HepG2 (cell line): ENCODE data around the gene ANKRD39. TPM values are rescaled to one million over a fixed set of nuclear protein-coding genes. Genes with fewer than 3 reads are reported as not detected.

Experiments used
- FOXA1 ChIP-seq, 2 experiments: fragments of 450-650 bp in 1 of 2; sonication (generic) in 1 of 2; formaldehyde crosslinking in 1 of 2; IDR thresholded peaks; 2 replicates each; pipeline versions ENCODE4 v1.4.0 to v1.6.1; 2016 to 2020; ENCODE audit warnings: missing genetic modification reagents in 1 of 2
- NFE2L1 ChIP-seq: sonication (generic); formaldehyde crosslinking; IDR thresholded peaks from 2 replicates; pipeline ENCODE4 v1.4.0; 2020; ENCODE audit warnings: missing genetic modification reagents, mild to moderate bottlenecking, borderline replicate concordance
- SYNCRIP ChIP-seq: fragments of 200-400 bp; formaldehyde crosslinking; IDR thresholded peaks from 2 replicates; pipeline ENCODE4 v1.6.1; 2018; ENCODE audit warnings: mild to moderate bottlenecking, low read depth, low read length; ENCODE audit not compliant: insufficient read depth
- TBL1XR1 ChIP-seq: fragments of 150-350 bp; IDR thresholded peaks from 2 replicates; pipeline ENCODE4 v1.6.1; 2014; ENCODE audit warnings: borderline replicate concordance, low read length; ENCODE audit not compliant: partially characterized antibody
- TEAD2 ChIP-seq: sonication (generic); formaldehyde crosslinking; IDR thresholded peaks from 2 replicates; pipeline ENCODE4 v1.9.0; 2021; ENCODE audit warnings: missing genetic modification reagents
- ZFYVE20 ChIP-seq: sonication (generic); formaldehyde crosslinking; IDR thresholded peaks from 2 replicates; pipeline ENCODE4 v1.8.0; 2023; ENCODE audit warnings: low read depth, mild to moderate bottlenecking, moderate library complexity, missing genetic modification reagents, borderline replicate concordance
- ZNF160 ChIP-seq: sonication (generic); formaldehyde crosslinking; IDR thresholded peaks from 2 replicates; pipeline ENCODE4 v1.8.0; 2022; ENCODE audit warnings: mild to moderate bottlenecking, inconsistent platforms, missing genetic modification reagents
- ZNF33B ChIP-seq: sonication (generic); formaldehyde crosslinking; IDR thresholded peaks from 2 replicates; pipeline ENCODE4 v1.5.1; 2020; ENCODE audit warnings: mild to moderate bottlenecking, missing genetic modification reagents
- ZNF563 ChIP-seq: sonication (generic); formaldehyde crosslinking; IDR thresholded peaks from 2 replicates; pipeline ENCODE4 v1.8.0; 2022; ENCODE audit warnings: mild to moderate bottlenecking, moderate library complexity, missing genetic modification reagents
- ZSCAN29 ChIP-seq: sonication (generic); formaldehyde crosslinking; conservative IDR thresholded peaks from 2 replicates; pipeline ENCODE4 v1.4.0; 2020; ENCODE audit warnings: mild to moderate bottlenecking, missing genetic modification reagents
- ZSCAN31 ChIP-seq: sonication (generic); formaldehyde crosslinking; IDR thresholded peaks from 2 replicates; pipeline ENCODE4 v1.5.0; 2020; ENCODE audit warnings: low read depth, mild to moderate bottlenecking, missing genetic modification reagents
- polyA plus RNA-seq, 8 experiments: library from polyadenylated mRNA; depleted of rRNA in 3 of 8; stranded (reverse) in 7 of 8; unstranded in 1 of 8; fragments of >200 nt; fragmentation: Illumina TruSeq in 4 of 8; extraction: Trizol in 4 of 8; gene quantifications; 2 replicates each; pipeline versions ENCODE4 v1.2.1 to v1.2.3, GENCODE V29; 2011 to 2016; ENCODE audit warnings: low read depth in 4 of 8, missing spikeins in 1 of 8, mixed read lengths in 1 of 8; ENCODE audit not compliant: insufficient read depth in 1 of 8
- total RNA-seq, 5 experiments: library from RNA; depleted of rRNA; stranded (reverse); fragments of >200 nt; fragmentation: Illumina TruSeq; extraction: Trizol; gene quantifications; 2 replicates each; pipeline ENCODE4 v1.2.3, GENCODE V29; 2016; ENCODE audit warnings: low read depth in 1 of 5
- TF ChIP-seq, protein P1 (sequence below): conservative IDR thresholded peaks from 2 replicates; pipeline ENCODE4 v1.6.1; 2018; ENCODE audit warnings: missing genetic modification reagents
- TF ChIP-seq, protein P2 (sequence below): sonication (generic); formaldehyde crosslinking; IDR thresholded peaks from 2 replicates; pipeline ENCODE4 v1.8.1; 2023; ENCODE audit warnings: missing genetic modification reagents, inconsistent platforms, borderline replicate concordance
- TF ChIP-seq, protein P3 (sequence below): sonication (generic); formaldehyde crosslinking; IDR thresholded peaks from 2 replicates; pipeline ENCODE4 v1.4.0; 2020; ENCODE audit warnings: mild to moderate bottlenecking, missing genetic modification reagents
- TF ChIP-seq, protein P4 (sequence below): sonication (generic); formaldehyde crosslinking; IDR thresholded peaks from 2 replicates; pipeline ENCODE4 v1.4.0; 2020; ENCODE audit warnings: missing genetic modification reagents
- TF ChIP-seq, protein P5 (sequence below): sonication (generic); formaldehyde crosslinking; IDR thresholded peaks from 2 replicates; pipeline ENCODE4 v1.4.0; 2020; ENCODE audit warnings: mild to moderate bottlenecking, missing genetic modification reagents

Gene ANKRD39
- total and polyA plus RNA-seq, 2 of the 13 experiments (the other 11 are each of a cell fraction or from before 2014, with no cell fraction given): 23.2 to 24.8 TPM

DNA sequence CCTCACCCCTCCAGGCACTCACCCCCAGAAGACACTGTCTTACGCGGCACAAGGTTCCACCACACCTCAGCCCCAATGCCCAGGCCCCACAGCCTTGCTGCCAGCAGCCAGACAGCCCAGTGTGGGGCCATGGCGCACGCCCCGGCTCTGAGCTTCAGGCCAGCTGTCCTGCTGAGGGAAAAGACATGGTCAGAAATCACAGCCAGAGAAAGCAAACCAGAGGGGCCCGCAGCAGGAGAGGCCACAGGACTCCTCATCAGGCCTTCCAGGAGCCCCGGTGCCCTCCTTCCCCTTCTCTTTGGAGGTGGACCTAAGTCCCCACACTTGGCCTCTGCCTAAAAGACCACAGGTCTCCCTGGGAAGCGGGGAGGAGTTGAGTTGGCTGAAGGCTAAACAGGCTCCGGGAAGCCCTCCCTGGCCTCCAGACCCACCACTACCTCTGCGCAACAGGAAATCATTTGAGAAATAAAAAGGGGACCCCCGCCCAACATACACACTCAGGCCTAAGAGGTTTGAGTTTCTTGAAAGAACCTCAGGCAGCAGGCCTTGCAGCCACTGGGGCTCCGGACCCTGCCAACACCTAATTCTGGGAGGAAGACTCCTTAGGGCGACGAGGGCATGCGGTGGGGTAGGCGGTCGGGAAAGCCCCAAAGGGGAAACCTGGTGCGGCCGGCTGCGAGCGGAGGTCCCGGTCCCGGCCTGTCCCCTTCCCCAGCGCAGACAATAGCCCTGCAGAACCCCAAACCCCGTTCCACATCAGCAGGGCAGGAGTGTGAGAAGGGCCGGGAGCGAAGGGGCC, 10.1 kb upstream of the ANKRD39 start (continued):
- TF ChIP-seq ZSCAN31 (CRISPR knock-in tag) (peak; percentile 69; the same call in 1 of the 2 replicates), SYNCRIP (no peak), ZSCAN29 (CRISPR knock-in tag) (no peak), ZNF563 (peak; percentile 19; the same call in 1 of the 2 replicates), ZNF33B (no peak), TEAD2 (CRISPR knock-in tag) (no peak), ZFYVE20 (CRISPR knock-in tag) (no peak), TBL1XR1 (no peak), NFE2L1 (no peak), ZNF160 (CRISPR knock-in tag) (0 out of 2 replicates have a peak, but pooled peaks have one; percentile 27), FOXA1 (IDR thresholded peaks at IDR 0.05) (no peak), FOXA1 (CRISPR knock-in tag; IDR thresholded peaks at IDR 0.05) (no peak)
- TF ChIP-seq, protein P1, sequence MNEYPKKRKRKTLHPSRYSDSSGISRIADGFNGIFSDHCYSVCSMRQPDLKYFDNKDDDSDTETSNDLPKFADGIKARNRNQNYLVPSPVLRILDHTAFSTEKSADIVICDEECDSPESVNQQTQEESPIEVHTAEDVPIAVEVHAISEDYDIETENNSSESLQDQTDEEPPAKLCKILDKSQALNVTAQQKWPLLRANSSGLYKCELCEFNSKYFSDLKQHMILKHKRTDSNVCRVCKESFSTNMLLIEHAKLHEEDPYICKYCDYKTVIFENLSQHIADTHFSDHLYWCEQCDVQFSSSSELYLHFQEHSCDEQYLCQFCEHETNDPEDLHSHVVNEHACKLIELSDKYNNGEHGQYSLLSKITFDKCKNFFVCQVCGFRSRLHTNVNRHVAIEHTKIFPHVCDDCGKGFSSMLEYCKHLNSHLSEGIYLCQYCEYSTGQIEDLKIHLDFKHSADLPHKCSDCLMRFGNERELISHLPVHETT: no peak
- TF ChIP-seq, protein P2, sequence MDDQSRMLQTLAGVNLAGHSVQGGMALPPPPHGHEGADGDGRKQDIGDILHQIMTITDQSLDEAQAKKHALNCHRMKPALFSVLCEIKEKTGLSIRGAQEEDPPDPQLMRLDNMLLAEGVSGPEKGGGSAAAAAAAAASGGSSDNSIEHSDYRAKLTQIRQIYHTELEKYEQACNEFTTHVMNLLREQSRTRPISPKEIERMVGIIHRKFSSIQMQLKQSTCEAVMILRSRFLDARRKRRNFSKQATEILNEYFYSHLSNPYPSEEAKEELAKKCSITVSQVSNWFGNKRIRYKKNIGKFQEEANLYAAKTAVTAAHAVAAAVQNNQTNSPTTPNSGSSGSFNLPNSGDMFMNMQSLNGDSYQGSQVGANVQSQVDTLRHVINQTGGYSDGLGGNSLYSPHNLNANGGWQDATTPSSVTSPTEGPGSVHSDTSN: no peak; the same call in 1 of the 2 replicates
- TF ChIP-seq, protein P3, sequence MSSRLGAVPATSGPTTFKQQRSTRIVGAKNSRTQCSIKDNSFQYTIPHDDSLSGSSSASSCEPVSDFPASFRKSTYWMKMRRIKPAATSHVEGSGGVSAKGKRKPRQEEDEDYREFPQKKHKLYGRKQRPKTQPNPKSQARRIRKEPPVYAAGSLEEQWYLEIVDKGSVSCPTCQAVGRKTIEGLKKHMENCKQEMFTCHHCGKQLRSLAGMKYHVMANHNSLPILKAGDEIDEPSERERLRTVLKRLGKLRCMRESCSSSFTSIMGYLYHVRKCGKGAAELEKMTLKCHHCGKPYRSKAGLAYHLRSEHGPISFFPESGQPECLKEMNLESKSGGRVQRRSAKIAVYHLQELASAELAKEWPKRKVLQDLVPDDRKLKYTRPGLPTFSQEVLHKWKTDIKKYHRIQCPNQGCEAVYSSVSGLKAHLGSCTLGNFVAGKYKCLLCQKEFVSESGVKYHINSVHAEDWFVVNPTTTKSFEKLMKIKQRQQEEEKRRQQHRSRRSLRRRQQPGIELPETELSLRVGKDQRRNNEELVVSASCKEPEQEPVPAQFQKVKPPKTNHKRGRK (CRISPR knock-in tag): no peak
- TF ChIP-seq, protein P4, sequence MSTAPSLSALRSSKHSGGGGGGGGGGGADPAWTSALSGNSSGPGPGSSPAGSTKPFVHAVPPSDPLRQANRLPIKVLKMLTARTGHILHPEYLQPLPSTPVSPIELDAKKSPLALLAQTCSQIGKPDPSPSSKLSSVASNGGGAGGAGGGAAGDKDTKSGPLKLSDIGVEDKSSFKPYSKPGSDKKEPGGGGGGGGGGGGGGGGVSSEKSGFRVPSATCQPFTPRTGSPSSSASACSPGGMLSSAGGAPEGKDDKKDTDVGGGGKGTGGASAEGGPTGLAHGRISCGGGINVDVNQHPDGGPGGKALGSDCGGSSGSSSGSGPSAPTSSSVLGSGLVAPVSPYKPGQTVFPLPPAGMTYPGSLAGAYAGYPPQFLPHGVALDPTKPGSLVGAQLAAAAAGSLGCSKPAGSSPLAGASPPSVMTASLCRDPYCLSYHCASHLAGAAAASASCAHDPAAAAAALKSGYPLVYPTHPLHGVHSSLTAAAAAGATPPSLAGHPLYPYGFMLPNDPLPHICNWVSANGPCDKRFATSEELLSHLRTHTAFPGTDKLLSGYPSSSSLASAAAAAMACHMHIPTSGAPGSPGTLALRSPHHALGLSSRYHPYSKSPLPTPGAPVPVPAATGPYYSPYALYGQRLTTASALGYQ (CRISPR knock-in tag): 0 out of 2 replicates have a peak, but pooled peaks have one; percentile 53
- TF ChIP-seq, protein P5, sequence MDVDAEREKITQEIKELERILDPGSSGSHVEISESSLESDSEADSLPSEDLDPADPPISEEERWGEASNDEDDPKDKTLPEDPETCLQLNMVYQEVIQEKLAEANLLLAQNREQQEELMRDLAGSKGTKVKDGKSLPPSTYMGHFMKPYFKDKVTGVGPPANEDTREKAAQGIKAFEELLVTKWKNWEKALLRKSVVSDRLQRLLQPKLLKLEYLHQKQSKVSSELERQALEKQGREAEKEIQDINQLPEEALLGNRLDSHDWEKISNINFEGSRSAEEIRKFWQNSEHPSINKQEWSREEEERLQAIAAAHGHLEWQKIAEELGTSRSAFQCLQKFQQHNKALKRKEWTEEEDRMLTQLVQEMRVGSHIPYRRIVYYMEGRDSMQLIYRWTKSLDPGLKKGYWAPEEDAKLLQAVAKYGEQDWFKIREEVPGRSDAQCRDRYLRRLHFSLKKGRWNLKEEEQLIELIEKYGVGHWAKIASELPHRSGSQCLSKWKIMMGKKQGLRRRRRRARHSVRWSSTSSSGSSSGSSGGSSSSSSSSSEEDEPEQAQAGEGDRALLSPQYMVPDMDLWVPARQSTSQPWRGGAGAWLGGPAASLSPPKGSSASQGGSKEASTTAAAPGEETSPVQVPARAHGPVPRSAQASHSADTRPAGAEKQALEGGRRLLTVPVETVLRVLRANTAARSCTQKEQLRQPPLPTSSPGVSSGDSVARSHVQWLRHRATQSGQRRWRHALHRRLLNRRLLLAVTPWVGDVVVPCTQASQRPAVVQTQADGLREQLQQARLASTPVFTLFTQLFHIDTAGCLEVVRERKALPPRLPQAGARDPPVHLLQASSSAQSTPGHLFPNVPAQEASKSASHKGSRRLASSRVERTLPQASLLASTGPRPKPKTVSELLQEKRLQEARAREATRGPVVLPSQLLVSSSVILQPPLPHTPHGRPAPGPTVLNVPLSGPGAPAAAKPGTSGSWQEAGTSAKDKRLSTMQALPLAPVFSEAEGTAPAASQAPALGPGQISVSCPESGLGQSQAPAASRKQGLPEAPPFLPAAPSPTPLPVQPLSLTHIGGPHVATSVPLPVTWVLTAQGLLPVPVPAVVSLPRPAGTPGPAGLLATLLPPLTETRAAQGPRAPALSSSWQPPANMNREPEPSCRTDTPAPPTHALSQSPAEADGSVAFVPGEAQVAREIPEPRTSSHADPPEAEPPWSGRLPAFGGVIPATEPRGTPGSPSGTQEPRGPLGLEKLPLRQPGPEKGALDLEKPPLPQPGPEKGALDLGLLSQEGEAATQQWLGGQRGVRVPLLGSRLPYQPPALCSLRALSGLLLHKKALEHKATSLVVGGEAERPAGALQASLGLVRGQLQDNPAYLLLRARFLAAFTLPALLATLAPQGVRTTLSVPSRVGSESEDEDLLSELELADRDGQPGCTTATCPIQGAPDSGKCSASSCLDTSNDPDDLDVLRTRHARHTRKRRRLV: peak; percentile 84
